Measurements from ENCODE around the gene RGS8.

Gene RGS8

GRCh38 chr1:182684116-182684828 lies at the start of gene RGS8:
Gene RGS8, minus strand, starts transcription at chr1:182684587. Its CDS starts 14,938 bp downstream, at chr1:182669649.
- no peak for DNase-seq

DNA sequence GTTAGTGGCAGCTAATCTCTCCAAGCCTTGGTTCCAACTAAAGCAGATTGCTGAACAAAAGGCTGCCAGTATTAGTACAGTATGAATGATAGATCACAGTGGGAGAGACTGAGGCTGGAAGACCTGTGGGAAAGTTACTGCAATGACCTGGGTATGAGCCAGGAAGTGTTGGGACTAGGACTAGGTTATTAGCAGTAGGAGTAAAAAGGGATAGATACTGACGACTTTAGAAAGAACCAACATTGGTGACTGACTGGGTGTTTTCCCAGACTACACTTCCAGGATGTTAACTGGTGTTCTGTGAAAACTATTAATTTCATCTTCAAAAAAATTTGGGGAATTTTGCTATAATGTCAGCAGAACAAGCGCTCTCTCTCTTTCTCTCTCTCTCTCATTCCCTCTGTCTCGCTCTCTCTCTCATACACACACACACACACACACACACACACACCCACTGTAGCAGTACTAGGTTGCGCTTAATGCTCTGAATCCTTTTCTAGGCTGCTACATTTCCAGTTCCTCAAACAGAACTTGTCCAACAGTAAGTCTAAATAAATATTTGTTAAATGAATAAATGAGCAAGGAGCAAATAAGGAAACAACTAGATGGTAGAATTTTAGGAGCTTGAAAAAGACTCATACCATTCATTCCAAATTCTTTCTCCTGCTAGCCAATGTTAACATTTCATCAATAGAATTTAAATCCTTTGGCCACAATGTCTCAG lies 47.6 kb upstream of the RGS8 start:
- DNase-seq: no peak

DNA sequence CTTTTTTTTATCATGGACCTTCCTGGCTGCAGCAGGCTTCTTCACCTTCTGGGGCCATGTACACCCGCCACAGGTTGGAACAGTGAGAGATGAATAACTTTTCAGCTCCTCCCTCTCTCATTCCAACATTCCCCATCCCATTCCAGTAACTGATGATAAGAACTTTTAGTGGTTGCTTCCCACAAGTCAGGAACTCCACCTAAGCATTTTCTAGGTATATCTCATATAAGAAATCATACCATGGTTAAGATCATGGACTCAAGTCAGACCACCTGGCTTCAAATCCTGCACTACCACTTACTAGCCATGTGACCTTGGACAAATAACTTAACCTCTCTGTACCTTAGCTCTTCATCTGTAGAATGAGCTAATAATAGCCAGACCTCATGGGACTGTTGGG lies 42.5 kb upstream of the RGS8 start:
- DNase-seq: no peak

- no peak for DNase-seq
Measured at GRCh38 chr1:182725259-182726255, 41.2 kb upstream of the RGS8 start.

DNA sequence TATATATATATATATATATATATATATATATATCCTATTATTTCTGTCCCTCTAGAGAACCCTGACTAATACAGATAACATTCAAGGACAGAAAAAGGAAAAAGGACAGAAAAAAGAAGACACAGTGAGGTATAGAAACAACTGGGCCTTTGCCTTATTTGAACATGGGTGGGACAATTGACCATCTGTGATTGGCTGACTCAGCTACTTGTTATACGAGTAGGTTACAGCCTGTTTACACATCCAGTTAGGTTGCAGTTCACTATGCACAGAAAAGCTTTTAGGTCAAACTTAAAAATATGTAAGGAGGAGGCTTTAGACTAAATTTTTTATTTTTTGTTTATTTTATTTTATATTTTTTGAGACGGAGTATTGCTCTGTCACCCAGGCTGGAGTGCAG lies 39.8 kb upstream of the RGS8 start:
- no peak for DNase-seq

DNA sequence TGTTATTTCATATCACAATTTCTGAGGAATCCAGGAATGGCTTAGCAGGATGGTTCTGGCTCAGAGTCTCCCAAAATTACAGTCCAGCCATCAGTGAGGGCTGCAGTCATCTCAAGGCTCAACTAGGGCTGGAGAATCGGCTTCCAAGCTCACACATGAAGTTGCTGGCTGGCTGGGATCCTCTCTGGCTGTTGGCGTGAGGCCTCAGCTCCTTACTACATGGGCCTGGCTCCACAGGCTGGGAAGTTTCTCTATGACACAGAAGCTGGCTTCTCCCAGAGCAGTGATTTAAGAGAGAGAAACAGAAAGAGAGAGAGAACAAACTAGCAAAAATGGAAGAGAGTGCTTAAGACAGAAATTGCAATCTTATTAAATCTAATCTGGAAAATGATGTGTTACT lies 38.8 kb upstream of the RGS8 start:
- peak; percentile 74 for DNase-seq

- no peak for DNase-seq
Measured at GRCh38 chr1:182721525-182721924, 37.1 kb upstream of the RGS8 start.

DNA sequence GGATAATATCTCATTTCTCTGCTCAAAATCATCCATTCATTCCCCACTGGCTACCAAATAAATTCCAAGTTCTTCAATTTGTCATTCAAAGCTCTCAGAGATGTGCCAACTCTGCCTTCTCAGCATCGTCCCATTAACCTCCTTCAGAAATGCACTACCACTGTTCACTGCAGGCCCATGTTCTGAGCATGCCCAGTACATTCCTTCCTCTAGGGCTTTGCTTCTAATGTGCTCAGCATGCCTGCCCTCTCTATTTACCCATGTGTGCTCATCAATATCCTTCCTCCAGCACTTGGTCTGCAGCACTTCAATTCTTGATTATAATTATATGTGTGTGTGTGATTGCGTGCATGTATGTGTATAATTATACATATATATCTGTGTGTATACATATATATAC lies 36.1 kb upstream of the RGS8 start:
- DNase-seq: no peak

DNA sequence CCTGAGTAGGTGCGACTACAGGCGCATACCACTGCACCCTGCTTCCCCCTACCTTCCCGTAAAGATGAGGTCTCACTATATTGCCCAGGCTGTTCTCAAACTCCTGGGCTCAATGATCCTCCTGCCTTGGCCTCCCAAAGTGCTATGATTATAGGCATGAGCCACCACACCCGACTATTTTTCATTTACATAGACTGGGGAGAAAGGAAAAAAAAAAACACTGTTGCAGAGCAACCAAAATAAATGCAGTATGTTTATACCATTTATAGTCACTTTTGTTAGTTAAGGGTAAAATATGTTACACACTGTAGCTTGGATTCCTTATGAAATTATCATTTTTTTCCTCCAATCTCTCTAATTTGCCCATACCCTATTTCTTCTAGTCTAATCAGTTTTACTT lies 35.2 kb upstream of the RGS8 start:
- DNase-seq: no peak

GRCh38 chr1:182718311-182718710 lies 33.9 kb upstream of the RGS8 start:
- DNase-seq: no peak

GRCh38 chr1:182716740-182717720 lies 32.6 kb upstream of the RGS8 start:
- no peak for DNase-seq

DNA sequence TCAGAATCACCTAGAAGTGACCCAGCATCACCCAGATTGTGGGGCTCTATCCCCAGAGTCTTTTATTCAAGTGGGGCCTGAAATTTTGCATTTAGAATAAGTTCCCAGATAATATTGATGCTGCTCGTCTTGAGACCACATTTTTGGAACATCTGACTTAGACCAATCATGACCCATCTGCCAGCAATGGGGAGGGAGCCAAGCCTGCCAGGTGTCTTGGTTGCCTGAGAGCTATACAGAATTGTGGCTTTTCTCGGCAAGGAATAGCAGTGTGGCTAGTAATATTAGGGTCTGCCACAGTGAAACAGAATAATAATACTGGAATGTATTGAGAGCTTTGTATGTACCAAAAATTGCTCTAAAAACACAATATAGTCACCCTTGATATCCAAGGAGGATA lies 31.1 kb upstream of the RGS8 start:
- no peak for DNase-seq

DNA sequence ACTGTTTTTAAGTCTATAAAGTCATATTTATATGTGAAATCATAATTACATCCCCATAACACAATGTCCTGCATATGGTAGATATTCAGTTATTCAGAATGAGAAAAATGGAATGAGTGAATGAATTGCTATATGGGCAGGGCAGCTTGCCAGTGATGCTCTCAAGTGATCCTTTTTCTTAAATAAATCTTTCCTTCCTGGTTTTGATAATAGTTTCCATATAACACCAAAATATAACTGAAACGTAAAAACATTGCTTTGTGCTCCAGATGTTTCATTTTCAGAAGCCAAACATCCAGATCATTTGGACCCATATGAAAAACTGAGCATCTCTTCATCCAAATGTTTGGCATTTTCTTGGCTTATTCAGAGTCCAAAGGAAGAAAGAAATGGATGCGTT lies 30.2 kb upstream of the RGS8 start:
- DNase-seq: no peak

DNA sequence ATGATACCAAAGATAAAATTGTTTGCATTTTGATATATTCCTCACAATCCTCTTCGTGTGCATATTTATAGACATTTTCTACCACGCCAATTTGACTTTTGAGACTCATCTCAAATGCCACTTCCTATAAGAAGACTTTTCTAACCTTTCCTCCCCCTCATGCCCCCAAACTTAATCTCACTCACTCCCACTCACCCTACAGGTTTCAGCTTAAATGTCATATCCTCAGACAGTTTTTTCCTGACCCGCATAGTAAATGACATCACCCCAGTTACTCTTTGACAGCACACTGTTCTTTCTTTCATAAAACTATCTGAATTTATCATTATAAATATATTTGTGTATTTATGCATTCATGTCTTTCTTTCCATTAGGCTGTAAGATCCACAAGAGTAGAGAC lies 29.6 kb upstream of the RGS8 start:
- DNase-seq: no peak

DNA sequence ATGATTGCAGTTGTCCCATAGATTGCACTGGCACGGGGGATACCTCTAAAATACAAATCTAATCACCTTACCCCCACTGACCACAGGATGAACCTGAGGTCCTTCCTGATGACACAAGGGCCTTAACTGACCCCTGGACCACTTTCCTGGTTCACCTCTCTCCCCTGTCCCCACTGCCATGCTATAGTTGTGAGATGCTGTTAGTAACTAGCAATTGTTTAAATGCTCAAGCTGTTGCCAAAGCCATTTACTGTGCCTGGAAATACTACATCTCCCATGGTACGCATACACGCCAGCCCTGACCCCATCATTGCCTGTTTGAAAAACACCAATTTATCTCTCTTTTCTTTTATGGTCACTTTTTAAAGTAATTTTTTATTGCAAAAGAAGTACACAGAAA lies 29.1 kb upstream of the RGS8 start:
- no peak for DNase-seq

- no peak for DNase-seq
Measured at GRCh38 chr1:182709855-182710254, 25.5 kb upstream of the RGS8 start.

- DNase-seq: no peak
Measured at GRCh38 chr1:182709225-182709764, 24.9 kb upstream of the RGS8 start.

GRCh38 chr1:182707122-182707521 lies 22.7 kb upstream of the RGS8 start:
- peak; percentile 61 for DNase-seq

- DNase-seq: no peak
Measured at GRCh38 chr1:182704677-182705076, 20.3 kb upstream of the RGS8 start.

DNA sequence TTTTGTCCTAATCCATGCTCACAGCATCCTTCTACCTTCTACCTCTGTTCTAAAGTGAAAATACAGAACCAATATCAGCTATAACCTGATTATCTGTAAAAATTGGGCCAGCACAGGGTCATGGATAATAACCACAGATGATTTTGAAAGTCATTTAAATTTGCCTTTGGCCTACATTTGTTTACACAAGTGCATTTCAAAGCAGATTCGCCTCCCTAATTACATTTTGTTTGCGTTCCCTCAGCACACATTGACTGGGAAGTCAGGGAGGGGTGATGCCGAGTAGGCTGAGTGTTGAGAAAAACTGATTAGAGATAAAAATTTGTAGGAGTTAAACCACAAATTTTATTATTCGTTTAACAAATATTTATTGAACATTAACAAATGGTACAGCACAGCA lies 19.2 kb upstream of the RGS8 start:
- no peak for DNase-seq

GRCh38 chr1:182702826-182703524 lies 18.6 kb upstream of the RGS8 start:
- no peak for DNase-seq

All from left hindlimb (tissue), 1 donor.